GM19395 (cell line): ENCODE data around the gene MCRIP1.
"Not testable (repeated sequence)": the region's sequence is repeated elsewhere in the genome, so short reads cannot be mapped to it uniquely, and the experiment has no call there.

ENCODE experiments used
- ATAC-seq: cut with Tn5 transposase; IDR thresholded peaks from one replicate; pipeline ENCODE4 v1.9.1; 2021; ENCODE audit warnings: mild to moderate bottlenecking, moderate library complexity; ENCODE audit not compliant: unreplicated experiment

Gene MCRIP1

DNA sequence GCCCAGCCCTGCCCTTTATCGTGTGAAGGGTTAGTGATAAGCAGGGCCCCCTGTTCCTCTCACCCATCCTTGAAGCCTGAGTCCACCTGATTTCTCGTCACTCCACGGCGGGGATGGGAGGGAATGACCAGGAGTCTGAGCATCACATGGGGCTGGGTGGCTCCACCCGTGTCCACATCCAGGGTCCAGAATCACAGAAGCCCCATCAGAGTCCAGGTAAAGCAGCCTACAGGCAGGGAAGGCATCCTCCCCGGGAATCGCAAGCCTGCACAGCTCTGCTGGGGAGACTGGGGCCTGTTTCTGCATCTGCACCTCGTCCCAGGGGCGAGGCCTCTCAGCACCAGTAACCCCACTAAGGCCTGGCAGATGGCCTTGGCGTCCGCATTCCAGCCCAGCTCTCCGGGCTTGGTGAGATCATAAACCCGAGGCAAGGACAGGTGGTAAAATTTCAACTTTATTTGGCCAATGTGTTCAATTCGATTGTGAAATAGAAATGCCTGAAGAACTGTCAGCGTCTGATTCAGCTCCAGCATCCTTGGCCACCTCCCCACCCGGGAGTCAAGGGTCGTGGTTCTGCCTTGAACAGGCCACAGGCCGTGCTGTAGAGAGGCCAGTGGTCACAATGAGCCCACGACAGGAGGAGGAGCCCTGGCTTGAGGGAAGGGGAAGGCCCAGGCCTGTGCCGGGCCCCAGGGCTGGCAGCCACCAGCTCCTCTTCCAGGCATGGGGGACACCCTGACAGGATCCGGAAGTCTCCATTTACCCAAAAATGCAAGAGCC is 9.8 kb upstream of the MCRIP1 start:
- ATAC-seq = no peak

DNA sequence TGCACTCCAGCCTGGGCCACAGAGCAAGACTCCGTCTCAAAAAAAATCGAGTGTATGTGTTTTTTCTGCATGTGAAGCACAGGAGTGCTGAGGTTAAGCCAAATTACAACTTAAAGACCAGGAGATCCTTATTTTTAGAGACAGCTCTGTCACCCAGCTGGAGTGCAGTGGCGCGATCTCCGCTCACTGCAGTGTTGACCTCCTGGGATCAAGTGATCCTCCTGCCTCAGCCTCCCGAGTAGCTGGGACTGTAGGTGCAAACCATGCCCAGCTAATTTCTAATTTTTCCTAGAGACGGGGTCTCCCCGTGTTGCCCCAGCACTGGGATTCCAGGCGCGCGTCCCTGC is 9.3 kb upstream of the MCRIP1 start:
- no peak for ATAC-seq

DNA sequence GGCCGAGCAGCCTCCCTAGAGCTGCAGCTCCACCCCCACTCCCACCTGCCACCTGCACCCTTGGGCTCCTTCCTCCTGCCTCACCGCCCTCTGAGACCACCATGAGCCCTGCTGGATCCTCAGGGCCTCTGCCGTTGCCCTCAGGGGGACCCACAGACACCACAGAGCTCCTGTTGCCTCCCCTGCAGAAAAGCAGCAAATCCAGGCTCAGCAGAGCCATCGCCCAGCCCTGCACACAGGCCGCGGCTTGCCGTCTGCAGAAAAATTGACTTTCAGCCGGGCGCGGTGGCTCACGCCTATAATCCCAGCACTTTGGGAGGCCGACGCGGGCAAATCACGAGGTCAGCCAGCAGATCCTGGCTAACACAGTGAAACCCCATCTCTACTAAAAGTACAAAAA is 8.8 kb upstream of the MCRIP1 start:
- no peak for ATAC-seq

DNA sequence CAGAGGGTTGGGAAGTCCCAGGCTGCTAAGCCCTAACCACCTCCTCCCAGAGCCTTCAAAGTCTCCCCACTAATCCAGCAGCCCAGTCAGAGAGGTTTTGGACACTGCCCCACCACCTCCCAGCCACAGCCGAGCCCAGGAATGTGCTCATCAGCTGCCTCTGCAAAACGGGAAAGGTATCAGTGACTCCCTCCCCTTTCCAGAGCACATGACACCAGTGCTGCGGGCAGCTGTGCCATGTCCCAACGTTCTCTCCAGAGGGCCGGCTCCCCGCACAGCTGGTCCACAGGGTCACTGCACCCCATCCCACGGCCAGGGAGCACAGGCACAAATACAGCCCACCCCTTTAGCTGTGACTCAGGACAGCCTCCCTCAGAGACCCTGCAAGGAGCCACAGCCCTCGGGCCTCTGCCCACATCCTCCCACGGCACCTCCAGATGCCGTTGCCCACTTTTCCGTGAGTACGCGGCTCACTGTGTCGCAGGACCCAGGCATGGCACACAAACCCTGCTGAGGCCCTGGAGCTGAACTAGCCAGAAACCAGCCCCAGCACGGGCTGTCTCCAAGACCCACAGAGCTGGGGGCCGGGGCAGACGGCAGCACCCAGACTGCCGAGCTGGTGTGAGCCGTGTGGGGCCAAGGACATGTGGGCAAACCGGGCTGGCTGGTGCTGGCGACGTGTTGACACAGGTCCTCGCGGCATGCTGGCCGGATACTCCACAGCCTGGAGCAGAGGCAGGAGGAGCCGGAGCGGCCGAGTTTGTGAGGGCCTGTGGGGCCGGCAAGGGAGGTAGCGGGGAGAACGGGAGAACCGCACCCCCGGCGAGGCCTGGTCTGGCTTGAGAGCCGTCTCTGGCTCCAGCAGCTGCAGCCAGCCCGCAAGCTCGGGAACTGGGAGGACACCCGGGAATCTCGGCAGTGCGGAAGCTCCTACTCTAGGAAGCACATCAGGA is 8.0 kb upstream of the MCRIP1 start:
- no peak for ATAC-seq

DNA sequence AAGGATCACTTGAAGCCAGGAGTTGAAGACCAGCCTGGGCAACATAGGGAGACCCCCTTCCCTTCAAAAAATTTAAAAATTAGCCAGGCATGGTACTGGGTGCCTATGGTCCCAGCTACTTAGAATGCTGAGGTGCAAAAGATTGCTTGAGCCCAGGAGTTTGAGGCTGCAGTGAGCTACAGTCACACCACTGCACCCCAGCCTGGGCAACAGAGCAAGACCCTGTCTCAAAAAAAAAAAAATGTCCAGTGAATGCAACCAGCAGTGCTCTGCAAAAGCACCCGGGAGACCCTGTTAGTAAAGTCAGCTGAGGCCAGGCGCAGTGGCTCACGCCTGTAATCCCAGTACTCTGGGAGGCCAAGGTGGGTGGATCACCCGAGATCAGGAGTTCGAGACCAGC is 7.0 kb upstream of the MCRIP1 start:
- not testable (repeated sequence) for ATAC-seq

DNA sequence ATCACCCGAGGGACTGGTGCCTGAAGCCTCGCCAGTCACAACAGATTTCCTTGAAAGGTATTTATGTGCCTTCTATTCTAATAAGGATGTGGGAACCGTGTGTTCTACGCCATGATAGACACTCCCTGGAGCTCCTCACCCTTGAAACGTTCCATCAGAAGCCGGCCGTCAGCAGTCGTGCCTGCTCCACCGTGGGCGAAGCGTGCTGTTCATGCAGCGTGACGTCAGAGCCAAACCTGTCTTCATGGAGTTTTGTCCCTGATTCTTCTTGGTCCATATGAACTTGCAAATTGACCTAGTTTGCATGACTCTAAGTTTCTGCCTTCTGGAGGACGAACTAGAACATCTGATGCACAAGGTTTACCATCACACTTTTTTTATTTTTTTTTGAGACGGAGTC is 6.2 kb upstream of the MCRIP1 start:
- no peak for ATAC-seq

DNA sequence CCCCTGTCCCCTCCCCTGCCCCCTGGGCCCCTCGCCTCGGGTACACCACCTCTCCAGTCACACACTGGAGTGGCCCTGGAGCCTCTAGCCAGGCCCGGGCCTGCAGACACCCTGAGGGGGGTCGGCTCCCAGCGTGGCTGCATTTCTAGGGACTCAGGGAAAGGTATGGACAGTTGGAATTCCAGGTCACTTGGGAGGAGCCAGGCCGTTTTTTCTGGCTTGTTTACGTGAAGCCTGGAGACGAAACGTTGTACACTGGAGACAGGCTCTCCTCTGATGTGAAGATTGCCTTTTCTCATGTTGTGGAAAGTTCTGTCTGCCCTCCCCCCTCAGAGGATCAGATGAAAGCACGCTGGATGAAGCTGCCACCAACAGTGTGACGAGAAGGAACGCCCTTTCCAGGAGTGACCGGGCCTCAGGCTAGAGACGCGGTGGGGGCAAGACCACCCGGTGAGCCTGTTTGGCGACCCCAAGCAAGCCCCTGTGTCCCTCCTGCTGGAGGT is 5.7 kb upstream of the MCRIP1 start:
- no peak for ATAC-seq

DNA sequence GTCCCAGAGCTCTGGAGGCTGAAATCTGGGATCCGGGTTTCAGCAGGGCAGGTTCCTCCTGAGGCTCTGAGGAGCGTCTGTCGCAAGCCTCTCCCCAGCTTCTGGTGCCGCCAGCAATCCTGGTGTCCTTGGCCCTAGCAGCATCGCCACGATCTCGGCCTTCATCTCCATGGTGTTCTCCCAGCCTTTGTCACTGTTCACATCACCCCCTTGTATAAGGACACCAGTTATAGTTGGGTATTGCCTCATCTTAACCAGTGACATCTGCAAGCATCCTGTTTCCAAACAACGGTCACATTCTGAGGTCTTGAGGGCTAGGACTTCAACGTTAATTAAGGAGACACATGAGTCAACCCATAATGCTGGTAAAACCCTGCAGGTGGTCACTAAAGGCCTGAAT is 4.5 kb upstream of the MCRIP1 start:
- no peak for ATAC-seq

DNA sequence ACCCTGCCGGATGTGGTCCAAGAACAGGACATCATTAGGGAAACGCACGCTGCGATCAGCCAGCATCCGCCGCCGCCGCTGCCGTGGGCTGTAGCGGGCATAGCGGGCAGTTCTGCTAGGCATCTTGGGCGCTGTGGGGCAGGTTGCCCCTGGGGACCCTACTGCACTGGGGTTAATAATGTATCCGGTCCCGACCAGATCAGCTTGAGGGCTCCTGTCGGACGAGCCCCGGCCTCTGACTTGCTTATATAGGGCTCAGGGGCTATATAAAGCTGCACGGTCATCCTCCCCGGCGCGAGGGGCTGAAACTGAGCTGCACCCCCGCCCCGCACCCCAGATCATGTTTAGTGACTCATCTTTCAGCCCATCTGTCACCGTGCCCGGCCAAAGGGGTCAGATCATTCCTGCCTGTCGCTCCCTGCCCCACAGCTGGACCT is 1.8 kb upstream of the MCRIP1 start, which contains the start of gene PPP1R27:
TSS of gene PPP1R27 (minus strand) at position 220 of the 437 bp plus-strand sequence. CDS start at position 123, 97 bp downstream.
- no peak for ATAC-seq

DNA sequence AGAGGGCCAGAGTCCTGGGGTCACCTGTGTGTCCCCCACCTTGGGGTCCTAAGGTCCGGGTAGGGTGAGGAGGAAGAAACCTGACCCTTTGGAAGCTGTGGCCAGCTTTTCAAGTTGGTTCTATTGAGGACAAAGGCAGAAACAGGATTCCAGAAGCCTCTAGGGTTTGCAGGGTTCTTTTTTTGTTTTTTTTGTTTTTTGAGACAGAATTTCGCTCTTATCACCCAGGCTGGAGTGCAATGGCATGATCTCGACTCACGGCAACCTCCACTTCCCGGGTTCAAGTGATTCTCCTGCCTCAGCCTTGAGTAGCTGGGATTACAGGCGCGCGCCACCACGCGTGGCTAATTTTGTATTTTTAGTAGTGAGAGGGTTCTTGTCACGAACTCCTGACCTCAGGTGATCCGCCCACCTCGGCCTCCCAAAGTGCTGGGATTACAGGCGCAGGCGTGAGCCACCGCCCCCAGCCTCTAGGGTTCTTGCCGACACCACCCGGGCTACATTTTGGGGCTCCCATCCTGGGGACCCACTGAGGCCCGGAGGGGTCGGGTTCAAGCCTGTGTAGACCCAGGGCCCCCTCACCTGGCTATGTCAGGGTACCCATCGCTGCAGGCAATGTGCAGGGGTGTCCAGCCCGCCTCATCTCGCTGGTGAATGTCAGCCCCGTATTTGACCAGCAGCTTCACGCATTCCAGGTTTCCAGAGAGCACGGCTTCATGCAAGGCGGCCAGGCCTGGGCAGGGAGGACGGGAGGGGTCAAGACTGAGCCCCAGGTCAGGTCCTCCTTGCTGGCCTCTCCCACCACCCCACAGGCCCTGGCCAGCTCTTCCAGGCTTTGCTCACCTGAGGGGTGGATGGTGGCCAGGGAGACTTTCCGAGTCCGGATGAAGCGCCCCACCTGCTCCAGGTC is 1.1 kb upstream of the MCRIP1 start:
- no peak for ATAC-seq

DNA sequence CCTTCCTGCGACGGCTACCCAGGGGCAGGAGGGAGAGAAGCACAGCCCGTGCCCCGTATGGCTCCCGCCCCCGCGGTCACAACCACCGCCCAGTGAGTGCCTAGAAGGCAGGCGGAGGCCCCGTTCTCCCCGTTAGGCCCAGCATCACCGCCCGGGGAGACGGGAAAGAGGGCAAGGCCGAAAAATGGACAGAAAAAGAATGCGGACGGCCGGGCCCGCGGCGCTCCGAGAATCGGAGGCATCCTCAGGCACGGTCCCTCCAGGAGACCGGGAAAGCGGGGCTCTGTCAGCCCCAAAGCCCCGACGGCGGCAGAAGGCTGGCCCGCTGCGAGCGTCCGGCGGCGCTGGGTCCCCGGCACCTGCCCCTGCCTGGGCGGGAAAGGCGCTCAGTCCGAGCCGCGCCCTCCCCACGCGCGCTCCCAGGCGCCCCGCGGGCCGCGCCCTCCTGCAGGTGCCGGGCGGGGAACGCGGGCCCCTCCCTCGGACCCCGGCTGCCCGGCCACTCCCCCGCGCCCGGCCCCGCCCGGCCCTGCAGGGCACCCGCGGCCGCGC is 407 bp downstream of the MCRIP1 start:
- peak; percentile 23 for ATAC-seq

DNA sequence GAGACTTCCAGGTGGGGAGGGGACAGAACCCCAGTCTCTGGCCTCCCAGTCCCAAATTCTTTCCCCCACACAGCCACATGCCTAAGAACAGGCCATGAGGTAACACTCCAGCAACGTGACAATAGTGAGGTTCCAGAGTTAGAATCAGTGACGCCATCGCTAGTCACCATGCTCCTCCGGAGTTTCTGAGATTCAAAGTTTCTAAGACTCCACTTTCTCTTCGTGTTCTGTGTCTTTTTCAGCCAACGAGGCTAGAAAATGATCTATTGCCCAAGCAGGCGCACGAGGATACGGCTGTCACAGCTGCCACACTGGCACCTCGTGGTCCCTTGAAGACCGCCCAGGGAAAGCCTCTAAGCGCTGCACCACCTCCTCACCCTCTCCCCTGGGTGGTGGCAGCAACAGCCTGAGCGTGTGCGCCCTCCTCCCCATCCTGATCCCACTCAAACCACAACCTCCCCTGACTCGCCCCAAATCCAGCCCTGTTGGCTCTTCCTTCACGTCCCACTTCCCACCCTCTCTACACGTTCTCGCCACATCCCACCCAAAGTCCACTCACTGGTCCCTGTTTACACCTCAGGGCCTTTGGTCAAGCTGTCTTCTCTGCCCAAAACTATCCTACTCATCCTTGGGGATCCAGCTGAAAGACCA is 1.0 kb downstream of the MCRIP1 start:
- peak; percentile 15 for ATAC-seq

DNA sequence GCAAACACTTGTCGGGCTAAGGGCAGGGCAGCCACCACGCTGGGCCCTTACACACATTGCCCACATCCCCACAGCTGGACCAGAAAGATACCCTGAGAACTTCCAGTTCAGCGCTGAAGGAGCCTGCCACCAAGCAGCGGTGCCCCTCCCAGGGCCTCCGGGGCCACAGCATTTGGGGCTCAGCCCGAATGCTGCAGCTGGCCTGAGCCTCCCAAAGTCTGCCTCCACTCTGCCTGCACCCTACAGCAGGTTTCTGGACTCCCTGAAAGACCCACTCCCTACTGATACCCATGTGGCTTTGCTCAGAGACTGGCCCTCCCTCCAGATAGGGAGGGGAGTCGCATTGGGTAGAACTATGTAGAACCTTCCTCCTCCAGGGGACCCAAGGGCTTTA is 1.5 kb downstream of the MCRIP1 start:
- ATAC-seq = no peak

DNA sequence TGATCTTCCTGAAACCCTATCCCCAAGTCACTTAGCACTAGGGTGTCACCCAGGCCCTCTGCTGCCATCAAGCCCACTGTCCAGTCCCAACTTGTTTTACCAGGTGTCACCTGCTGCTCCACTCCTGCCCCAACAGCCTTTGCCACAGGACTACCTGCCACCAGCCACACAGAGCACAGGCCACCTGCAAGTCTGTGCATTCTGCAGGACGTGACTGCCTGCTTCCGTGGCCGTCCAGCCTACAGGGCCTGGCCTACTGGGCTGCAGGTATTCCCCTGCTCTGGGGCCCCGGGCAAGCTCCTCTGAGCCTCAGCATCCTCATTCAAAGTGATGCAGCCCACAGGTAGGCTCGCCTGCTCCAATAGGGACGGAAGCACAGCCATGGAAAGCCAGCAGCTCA is 3.2 kb downstream of the MCRIP1 start:
- no peak for ATAC-seq

DNA sequence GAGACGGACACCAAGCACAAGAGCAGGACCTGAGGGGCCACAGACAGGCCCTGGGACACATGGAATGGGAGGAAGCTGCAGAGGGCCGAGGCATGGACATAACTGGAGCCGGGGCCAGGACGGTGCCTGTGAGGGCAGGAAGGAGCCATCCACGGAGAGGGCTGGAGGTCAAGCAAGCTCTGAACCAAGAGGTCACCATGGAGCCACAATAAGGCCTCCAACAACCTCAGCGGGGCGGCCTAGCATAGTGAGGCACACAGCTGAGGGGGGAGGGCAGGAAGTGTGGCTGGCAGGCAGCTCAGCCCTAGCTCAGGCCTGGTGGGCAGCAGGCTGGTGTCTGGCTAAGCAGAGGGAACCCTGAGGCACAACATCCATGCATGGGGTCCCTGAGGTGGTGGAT is 4.4 kb downstream of the MCRIP1 start:
- no peak for ATAC-seq

DNA sequence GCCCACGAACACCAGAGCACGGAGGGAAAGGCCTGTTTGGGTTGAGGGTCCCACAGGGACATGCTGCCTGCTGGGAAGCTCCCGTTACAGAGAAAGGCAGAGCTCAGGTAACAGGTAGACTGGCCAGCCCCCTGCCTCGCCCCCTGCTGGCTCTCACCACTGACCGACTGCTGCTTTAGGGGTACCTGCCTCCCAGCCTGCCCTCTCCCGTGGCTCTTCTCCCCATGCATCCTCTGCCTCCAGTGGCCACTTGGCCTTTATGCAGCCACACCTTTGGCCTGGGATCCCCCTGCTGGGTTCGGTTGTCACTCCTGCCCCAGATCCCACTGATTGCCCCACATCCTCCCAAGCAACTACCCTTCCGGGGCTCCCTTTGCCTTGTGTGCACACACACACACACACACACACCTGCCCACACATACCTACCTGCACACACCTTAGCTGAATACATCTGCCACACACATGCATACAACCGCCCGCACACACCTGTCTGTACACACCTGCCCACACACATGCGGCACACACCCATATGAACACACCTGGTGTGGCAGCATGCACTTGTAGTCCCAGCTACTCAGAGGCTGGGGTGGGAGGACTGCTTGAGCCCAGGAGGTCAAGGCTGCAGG is 7.1 kb downstream of the MCRIP1 start:
- ATAC-seq = no peak

DNA sequence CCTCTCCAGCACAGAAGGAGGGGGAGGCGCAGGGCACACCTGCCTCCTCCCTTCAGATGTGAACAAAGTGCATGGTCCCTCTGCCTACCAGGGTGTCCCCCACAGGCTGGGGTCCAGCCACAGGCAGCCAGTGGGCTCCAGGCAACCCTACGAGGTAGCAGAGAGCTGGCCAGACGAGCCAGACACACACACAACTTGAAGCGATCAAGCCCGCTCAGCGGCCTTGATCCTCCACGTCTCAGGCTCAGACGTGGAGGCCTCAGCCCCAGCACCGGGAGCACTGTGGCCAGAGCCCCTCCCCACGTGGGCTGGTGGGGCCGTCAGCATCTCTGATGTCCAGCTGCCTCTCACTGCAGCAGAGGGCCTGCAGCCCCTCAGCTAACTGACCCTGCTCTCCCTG is 8.5 kb downstream of the MCRIP1 start:
- ATAC-seq = no peak

DNA sequence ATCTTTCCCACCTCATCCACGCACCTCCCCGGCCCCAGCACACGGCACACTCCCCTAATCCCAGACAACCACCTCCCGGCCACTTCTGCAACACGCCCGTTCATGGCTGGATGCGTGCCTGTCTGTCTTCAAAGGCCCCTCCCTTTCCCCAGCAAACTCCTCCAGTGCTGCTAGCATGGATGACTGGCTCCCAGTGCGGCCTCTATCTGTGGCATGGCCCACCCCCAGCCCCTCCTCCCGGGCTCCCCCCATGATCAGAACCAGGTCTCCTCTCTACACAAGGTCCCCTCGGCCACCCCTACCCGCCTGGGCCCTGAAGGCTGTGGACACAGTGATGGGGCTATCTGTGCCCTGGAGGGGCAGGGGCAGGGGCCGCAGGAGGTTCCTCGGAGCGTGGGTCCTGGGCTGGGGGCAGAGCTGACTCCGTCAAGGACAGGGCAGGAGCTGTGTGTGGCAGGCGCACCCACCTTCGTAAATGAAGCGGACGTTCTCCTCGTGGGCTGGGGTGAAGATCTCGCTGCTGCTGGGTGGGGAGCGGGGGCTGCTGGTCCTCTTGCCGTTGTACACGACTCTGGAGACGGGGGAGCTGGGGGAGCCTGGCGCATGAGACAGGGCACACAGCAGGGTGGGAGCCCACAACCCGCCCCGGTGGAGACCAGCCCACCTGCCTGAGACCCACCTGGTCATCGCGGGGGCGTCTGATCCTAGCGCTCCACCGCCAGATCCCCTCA is 9.1 kb downstream of the MCRIP1 start:
- ATAC-seq = no peak
